ENCODE results near the gene SF3B3.

The SF3B3 gene

GRCh38 chr16:70605283-70605657, 81.7 kb downstream of the SF3B3 start:
- TF ChIP-seq, protein P1, sequence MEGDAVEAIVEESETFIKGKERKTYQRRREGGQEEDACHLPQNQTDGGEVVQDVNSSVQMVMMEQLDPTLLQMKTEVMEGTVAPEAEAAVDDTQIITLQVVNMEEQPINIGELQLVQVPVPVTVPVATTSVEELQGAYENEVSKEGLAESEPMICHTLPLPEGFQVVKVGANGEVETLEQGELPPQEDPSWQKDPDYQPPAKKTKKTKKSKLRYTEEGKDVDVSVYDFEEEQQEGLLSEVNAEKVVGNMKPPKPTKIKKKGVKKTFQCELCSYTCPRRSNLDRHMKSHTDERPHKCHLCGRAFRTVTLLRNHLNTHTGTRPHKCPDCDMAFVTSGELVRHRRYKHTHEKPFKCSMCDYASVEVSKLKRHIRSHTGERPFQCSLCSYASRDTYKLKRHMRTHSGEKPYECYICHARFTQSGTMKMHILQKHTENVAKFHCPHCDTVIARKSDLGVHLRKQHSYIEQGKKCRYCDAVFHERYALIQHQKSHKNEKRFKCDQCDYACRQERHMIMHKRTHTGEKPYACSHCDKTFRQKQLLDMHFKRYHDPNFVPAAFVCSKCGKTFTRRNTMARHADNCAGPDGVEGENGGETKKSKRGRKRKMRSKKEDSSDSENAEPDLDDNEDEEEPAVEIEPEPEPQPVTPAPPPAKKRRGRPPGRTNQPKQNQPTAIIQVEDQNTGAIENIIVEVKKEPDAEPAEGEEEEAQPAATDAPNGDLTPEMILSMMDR (IDR thresholded peaks at IDR 0.05; ENCODE audit: borderline replicate concordance, insufficient read depth, low read depth, low read length) = no peak
- no peak overlapping the region for H3K4me3 ChIP-seq (ENCODE audit: low read depth, low read length)

GRCh38 chr16:70608521-70608920, 84.9 kb downstream of the SF3B3 start:
- no peak overlapping the region for H3K4me3 ChIP-seq (ENCODE audit: low read depth, low read length)
- TF ChIP-seq, protein P1 (IDR thresholded peaks at IDR 0.05; ENCODE audit: borderline replicate concordance, insufficient read depth, low read depth, low read length) = no peak

GRCh38 chr16:70610273-70611223, 86.9 kb downstream of the SF3B3 start:
- TF ChIP-seq, protein P1 (IDR thresholded peaks at IDR 0.05; ENCODE audit: borderline replicate concordance, insufficient read depth, low read depth, low read length) = no peak
- H3K4me3 ChIP-seq (ENCODE audit: low read depth, low read length) = no peak overlapping the region

- TF ChIP-seq, protein P1 (IDR thresholded peaks at IDR 0.05; ENCODE audit: borderline replicate concordance, insufficient read depth, low read depth, low read length) = no peak
- no peak overlapping the region for H3K4me3 ChIP-seq (ENCODE audit: low read depth, low read length)
Observed at GRCh38 chr16:70611224-70611598, 87.6 kb downstream of the SF3B3 start.

GRCh38 chr16:70611785-70612303, 88.2 kb downstream of the SF3B3 start:
- TF ChIP-seq, protein P1 (IDR thresholded peaks at IDR 0.05; ENCODE audit: borderline replicate concordance, insufficient read depth, low read depth, low read length) = no peak
- no peak overlapping the region for H3K4me3 ChIP-seq (ENCODE audit: low read depth, low read length)

- no peak overlapping the region for H3K4me3 ChIP-seq (ENCODE audit: low read depth, low read length)
- TF ChIP-seq, protein P1 (IDR thresholded peaks at IDR 0.05; ENCODE audit: borderline replicate concordance, insufficient read depth, low read depth, low read length) = no peak
Observed at GRCh38 chr16:70612931-70613330, 89.3 kb downstream of the SF3B3 start.

Measured in GM12875 (cell line).